HepG2 (cell line): ENCODE results near the gene HMG20B. TPM values are rescaled to one million over a fixed set of nuclear protein-coding genes. Genes with fewer than 3 reads are reported as not detected.

ENCODE experiments used
- CEBPG ChIP-seq: IDR thresholded peaks from 2 replicates; pipeline ENCODE4 v1.6.1; 2016
- DDIT3 ChIP-seq: sonication (generic); formaldehyde crosslinking; IDR thresholded peaks from 2 replicates; pipeline ENCODE4 v1.4.0; 2020; ENCODE audit warnings: mild to moderate bottlenecking, missing genetic modification reagents
- HNRNPK ChIP-seq: fragments of 200-400 bp; formaldehyde crosslinking; IDR thresholded peaks from 2 replicates; pipeline ENCODE4 v1.6.1; 2018; ENCODE audit warnings: low read length, low read depth, moderate library complexity, mild to moderate bottlenecking; ENCODE audit not compliant: poor library complexity, severe bottlenecking
- MAX ChIP-seq: IDR thresholded peaks from 2 replicates; pipeline ENCODE4 v1.6.1; 2012; ENCODE audit warnings: inconsistent platforms
- NPAS2 ChIP-seq: sonication (generic); formaldehyde crosslinking; IDR thresholded peaks from 2 replicates; pipeline ENCODE4 v1.8.0; 2022; ENCODE audit warnings: mild to moderate bottlenecking, missing genetic modification reagents, borderline replicate concordance
- POLR2AphosphoS5 ChIP-seq: IDR thresholded peaks from 2 replicates; pipeline ENCODE4 v1.6.1; 2012; ENCODE audit warnings: low read depth, low read length
- RXRA ChIP-seq: sonication (generic); formaldehyde crosslinking; IDR thresholded peaks from 2 replicates; pipeline ENCODE4 v1.5.1; 2020; ENCODE audit warnings: missing genetic modification reagents
- SNAPC2 ChIP-seq: sonication (generic); formaldehyde crosslinking; IDR thresholded peaks from 2 replicates; pipeline ENCODE4 v1.8.1; 2022; ENCODE audit warnings: mild to moderate bottlenecking, missing genetic modification reagents
- TCF7 ChIP-seq: sonication (generic); IDR thresholded peaks from 2 replicates; pipeline ENCODE4 v1.6.1; 2016; ENCODE audit warnings: antibody characterized with exemption, low read depth
- ZBTB42 ChIP-seq: sonication (generic); formaldehyde crosslinking; IDR thresholded peaks from 2 replicates; pipeline ENCODE4 v1.5.0; 2020; ENCODE audit warnings: mild to moderate bottlenecking, missing genetic modification reagents
- ZNF550 ChIP-seq: sonication (generic); formaldehyde crosslinking; IDR thresholded peaks from 2 replicates; pipeline ENCODE4 v1.4.0; 2020; ENCODE audit warnings: mild to moderate bottlenecking, missing genetic modification reagents, borderline replicate concordance
- ZNF768 ChIP-seq: sonication (generic); formaldehyde crosslinking; IDR thresholded peaks from 2 replicates; pipeline ENCODE4 v1.4.0; 2020; ENCODE audit warnings: missing genetic modification reagents
- ZNF777 ChIP-seq: sonication (generic); formaldehyde crosslinking; IDR thresholded peaks from 2 replicates; pipeline ENCODE4 v1.4.0; 2020; ENCODE audit warnings: missing genetic modification reagents
- polyA plus RNA-seq, 8 experiments: library from polyadenylated mRNA; depleted of rRNA in 3 of 8; stranded (reverse) in 7 of 8; unstranded in 1 of 8; fragments of >200 nt; fragmentation: Illumina TruSeq in 4 of 8; extraction: Trizol in 4 of 8; gene quantifications; 2 replicates each; pipeline versions ENCODE4 v1.2.1 to v1.2.3, GENCODE V29; 2011 to 2016; ENCODE audit warnings: low read depth in 4 of 8, missing spikeins in 1 of 8, mixed read lengths in 1 of 8; ENCODE audit not compliant: insufficient read depth in 1 of 8
- total RNA-seq, 5 experiments: library from RNA; depleted of rRNA; stranded (reverse); fragments of >200 nt; fragmentation: Illumina TruSeq; extraction: Trizol; gene quantifications; 2 replicates each; pipeline ENCODE4 v1.2.3, GENCODE V29; 2016; ENCODE audit warnings: low read depth in 1 of 5

The HMG20B gene
- total and polyA plus RNA-seq, 2 of the 13 experiments (the other 11 are each of a cell fraction or from before 2014, with no cell fraction given): 23.9 to 29.2 TPM

GRCh38 chr19:3573162-3573857 is 566 bp downstream of the HMG20B start (continued):
- no peak for TF ChIP-seq ZNF550 (CRISPR knock-in tag)
- no peak for TF ChIP-seq DDIT3
- TF ChIP-seq RXRA: peak; percentile 5; the same call in 1 of the 2 replicates
- TF ChIP-seq HNRNPK: peak; percentile 15
- no peak for TF ChIP-seq POLR2AphosphoS5
- TF ChIP-seq ZNF777: peak; percentile 52; the same call in 1 of the 2 replicates
- 0 out of 2 replicates have a peak, but pooled peaks have one; percentile 36 for TF ChIP-seq SNAPC2 (CRISPR knock-in tag)
- no peak for TF ChIP-seq NPAS2 (CRISPR knock-in tag)
- TF ChIP-seq ZBTB42 (CRISPR knock-in tag): 0 out of 2 replicates have a peak, but pooled peaks have one; percentile 24
- no peak for TF ChIP-seq TCF7
- TF ChIP-seq CEBPG (CRISPR knock-in tag): no peak
- peak; percentile 8; the same call in 1 of the 2 replicates for TF ChIP-seq ZNF768 (CRISPR knock-in tag)
- peak; percentile 9; the same call in 1 of the 2 replicates for TF ChIP-seq MAX
